ENCODE measurements around the gene CLEC2B.

CLEC2B gene

GRCh38 chr12:9868951-9869306, 225 bp downstream of the CLEC2B start:
- DNase-seq (ENCODE audit: low read depth, low spot score), result no peak

- DNase-seq (ENCODE audit: low read depth, low spot score), result no peak
These were observed 798 bp downstream of the CLEC2B start for GRCh38 chr12:9868311-9868801.

GRCh38 chr12:9867531-9867930, 1.6 kb downstream of the CLEC2B start:
- DNase-seq (ENCODE audit: low read depth, low spot score), result no peak

- DNase-seq (ENCODE audit: low read depth, low spot score), result no peak
These were observed 2.3 kb downstream of the CLEC2B start for GRCh38 chr12:9866860-9867269.

- DNase-seq (ENCODE audit: low read depth, low spot score), result no peak
These were observed 4.1 kb downstream of the CLEC2B start for GRCh38 chr12:9864913-9865675.

GRCh38 chr12:9858135-9858534, 11.0 kb downstream of the CLEC2B start:
- no peak for DNase-seq (ENCODE audit: low read depth, low spot score)

- DNase-seq (ENCODE audit: low read depth, low spot score), result no peak
These were observed 12.3 kb downstream of the CLEC2B start for GRCh38 chr12:9856894-9857293.

GRCh38 chr12:9856151-9856550, 13.0 kb downstream of the CLEC2B start:
- DNase-seq (ENCODE audit: low read depth, low spot score), result no peak

GRCh38 chr12:9851927-9852326, 17.2 kb downstream of the CLEC2B start:
- DNase-seq (ENCODE audit: low read depth, low spot score), result no peak

GRCh38 chr12:9851050-9851449, 18.1 kb downstream of the CLEC2B start:
- DNase-seq (ENCODE audit: low read depth, low spot score), result no peak

- no peak for DNase-seq (ENCODE audit: low read depth, low spot score)
These were observed 20.3 kb downstream of the CLEC2B start for GRCh38 chr12:9848899-9849298.

- no peak for DNase-seq (ENCODE audit: low read depth, low spot score)
These were observed 25.7 kb downstream of the CLEC2B start for GRCh38 chr12:9843407-9843806.

GRCh38 chr12:9831720-9832119, 37.4 kb downstream of the CLEC2B start:
- no peak for DNase-seq (ENCODE audit: low read depth, low spot score)

GRCh38 chr12:9829982-9830381, 39.2 kb downstream of the CLEC2B start:
- DNase-seq (ENCODE audit: low read depth, low spot score), result no peak

- no peak for DNase-seq (ENCODE audit: low read depth, low spot score)
These were observed 39.7 kb downstream of the CLEC2B start for GRCh38 chr12:9829483-9829882.

GRCh38 chr12:9827209-9827888, 41.8 kb downstream of the CLEC2B start, which contains the start of gene KLRF1:
Gene KLRF1, plus strand, starts transcription at chr12:9827481. Its CDS starts 64 bp downstream, at chr12:9827545.
- no peak for DNase-seq (ENCODE audit: low read depth, low spot score)

GRCh38 chr12:9820281-9820930, 48.7 kb downstream of the CLEC2B start:
- no peak for DNase-seq (ENCODE audit: low read depth, low spot score)

- no peak for DNase-seq (ENCODE audit: low read depth, low spot score)
These were observed 55.0 kb downstream of the CLEC2B start for GRCh38 chr12:9813821-9814798.

- DNase-seq (ENCODE audit: low read depth, low spot score), result no peak
These were observed 57.5 kb downstream of the CLEC2B start for GRCh38 chr12:9811621-9812020.

GRCh38 chr12:9810671-9811070, 58.5 kb downstream of the CLEC2B start:
- DNase-seq (ENCODE audit: low read depth, low spot score), result no peak

GRCh38 chr12:9809866-9810265, 59.3 kb downstream of the CLEC2B start:
- no peak for DNase-seq (ENCODE audit: low read depth, low spot score)

All from brain pericyte (primary cell).